HepG2 (cell line): ENCODE measurements around the gene MEG3.

ENCODE experiments used
- BCL3 ChIP-seq: sonication (generic); formaldehyde crosslinking; IDR thresholded peaks from 2 replicates; pipeline ENCODE4 v1.5.1; 2020; ENCODE audit warnings: mild to moderate bottlenecking, missing genetic modification reagents, moderate library complexity
- CTCF ChIP-seq: sonication (generic); formaldehyde crosslinking; IDR thresholded peaks from 2 replicates; pipeline ENCODE4 v1.5.0; 2020; ENCODE audit warnings: mild to moderate bottlenecking, missing genetic modification reagents, moderate library complexity
- KLF15 ChIP-seq: sonication (generic); formaldehyde crosslinking; IDR thresholded peaks from 2 replicates; pipeline ENCODE4 v1.8.1; 2023; ENCODE audit warnings: borderline replicate concordance, mild to moderate bottlenecking, inconsistent platforms, missing genetic modification reagents, mixed read lengths
- MAF1 ChIP-seq: sonication (generic); formaldehyde crosslinking; IDR thresholded peaks from 2 replicates; pipeline ENCODE4 v1.5.0; 2020; ENCODE audit warnings: missing genetic modification reagents, borderline replicate concordance
- POLR2A ChIP-seq, 2 experiments: IDR thresholded peaks; 2 replicates each; pipeline ENCODE4 v1.6.1; 2011; ENCODE audit warnings: low read depth in 2 of 2, low read length in 2 of 2, mild to moderate bottlenecking in 1 of 2, moderate library complexity in 1 of 2; ENCODE audit not compliant: insufficient read depth in 1 of 2
- SMC3 ChIP-seq: IDR thresholded peaks from 2 replicates; pipeline ENCODE4 v1.6.1; 2011; ENCODE audit warnings: low read length, improper control_type of control experiment
- SP1 ChIP-seq, 2 experiments: fragments of 450-650 bp in 1 of 2; sonication (generic) in 1 of 2; formaldehyde crosslinking in 1 of 2; IDR thresholded peaks; 2 replicates each; pipeline versions ENCODE4 v1.4.0 to v1.6.1; 2016 to 2020; ENCODE audit warnings: missing genetic modification reagents in 1 of 2
- TAF15 ChIP-seq: fragments of 200-400 bp; formaldehyde crosslinking; IDR thresholded peaks from one replicate; pipeline ENCODE4 v1.6.1; 2018; ENCODE audit warnings: mild to moderate bottlenecking, low read depth, low read length; ENCODE audit not compliant: poor library complexity, severe bottlenecking
- U2AF1 ChIP-seq: fragments of 200-400 bp; formaldehyde crosslinking; optimal IDR thresholded peaks from 2 replicates; pipeline ENCODE3; 2017; ENCODE audit warnings: mild to moderate bottlenecking, low read depth, low read length
- ZBTB43 ChIP-seq: sonication (generic); formaldehyde crosslinking; conservative IDR thresholded peaks from 2 replicates; pipeline ENCODE4 v1.4.0; 2020; ENCODE audit warnings: missing genetic modification reagents
- ZHX1 ChIP-seq: sonication (generic); formaldehyde crosslinking; IDR thresholded peaks from 2 replicates; pipeline ENCODE4 v1.8.1; 2022; ENCODE audit warnings: low read depth, mild to moderate bottlenecking, missing genetic modification reagents
- ZNF558 ChIP-seq: sonication (generic); formaldehyde crosslinking; IDR thresholded peaks from 2 replicates; pipeline ENCODE4 v1.9.0; 2022; ENCODE audit warnings: mild to moderate bottlenecking, missing genetic modification reagents, borderline replicate concordance
- ZNF629 ChIP-seq: sonication (generic); formaldehyde crosslinking; conservative IDR thresholded peaks from 2 replicates; pipeline ENCODE4 v1.5.0; 2020; ENCODE audit warnings: missing genetic modification reagents
- ZNF850 ChIP-seq: sonication (generic); formaldehyde crosslinking; conservative IDR thresholded peaks from 2 replicates; pipeline ENCODE4 v1.9.0; 2021; ENCODE audit warnings: mild to moderate bottlenecking, missing genetic modification reagents

- TF ChIP-seq ZHX1 (no peak), POLR2A (IDR thresholded peaks at IDR 0.05; ENCODE audit: insufficient read depth in 1 of 2, low read depth in 2 of 2, low read length in 2 of 2) (no peak), ZNF629 (no peak), ZNF850 (no peak), U2AF1 (no peak), BCL3 (CRISPR knock-in tag) (no peak), MAF1 (CRISPR knock-in tag) (no peak), CTCF (CRISPR knock-in tag) (no peak), SP1 (IDR thresholded peaks at IDR 0.05) (no peak), SP1 (CRISPR knock-in tag; IDR thresholded peaks at IDR 0.05) (no peak), ZNF558 (CRISPR knock-in tag) (no peak), SMC3 (no peak), TAF15 (no peak), KLF15 (CRISPR knock-in tag) (no peak), ZBTB43 (no peak)
Observed at GRCh38 chr14:100780246-100780645, 45.7 kb upstream of the MEG3 start.
